LNCaP clone FGC (cell line): ENCODE results near the gene PEX11A.

Source experiments
- DNase-seq: peaks from one replicate; pipeline ENCODE4 v3.0.0-alpha.2; 2011; ENCODE audit warnings: low read depth
- H3K4me3 ChIP-seq: 2 replicates; pipeline ENCODE4 v1.5.1; 2011; ENCODE audit warnings: mild to moderate bottlenecking, low read depth, low read length, control low read depth
- CTCF ChIP-seq: IDR thresholded peaks from 2 replicates; pipeline ENCODE4 v1.5.1; 2012; ENCODE audit warnings: mild to moderate bottlenecking; ENCODE audit not compliant: control insufficient read depth, insufficient read depth; ENCODE audit errors: extremely low read depth

Gene PEX11A, protein sequence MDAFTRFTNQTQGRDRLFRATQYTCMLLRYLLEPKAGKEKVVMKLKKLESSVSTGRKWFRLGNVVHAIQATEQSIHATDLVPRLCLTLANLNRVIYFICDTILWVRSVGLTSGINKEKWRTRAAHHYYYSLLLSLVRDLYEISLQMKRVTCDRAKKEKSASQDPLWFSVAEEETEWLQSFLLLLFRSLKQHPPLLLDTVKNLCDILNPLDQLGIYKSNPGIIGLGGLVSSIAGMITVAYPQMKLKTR

DNA sequence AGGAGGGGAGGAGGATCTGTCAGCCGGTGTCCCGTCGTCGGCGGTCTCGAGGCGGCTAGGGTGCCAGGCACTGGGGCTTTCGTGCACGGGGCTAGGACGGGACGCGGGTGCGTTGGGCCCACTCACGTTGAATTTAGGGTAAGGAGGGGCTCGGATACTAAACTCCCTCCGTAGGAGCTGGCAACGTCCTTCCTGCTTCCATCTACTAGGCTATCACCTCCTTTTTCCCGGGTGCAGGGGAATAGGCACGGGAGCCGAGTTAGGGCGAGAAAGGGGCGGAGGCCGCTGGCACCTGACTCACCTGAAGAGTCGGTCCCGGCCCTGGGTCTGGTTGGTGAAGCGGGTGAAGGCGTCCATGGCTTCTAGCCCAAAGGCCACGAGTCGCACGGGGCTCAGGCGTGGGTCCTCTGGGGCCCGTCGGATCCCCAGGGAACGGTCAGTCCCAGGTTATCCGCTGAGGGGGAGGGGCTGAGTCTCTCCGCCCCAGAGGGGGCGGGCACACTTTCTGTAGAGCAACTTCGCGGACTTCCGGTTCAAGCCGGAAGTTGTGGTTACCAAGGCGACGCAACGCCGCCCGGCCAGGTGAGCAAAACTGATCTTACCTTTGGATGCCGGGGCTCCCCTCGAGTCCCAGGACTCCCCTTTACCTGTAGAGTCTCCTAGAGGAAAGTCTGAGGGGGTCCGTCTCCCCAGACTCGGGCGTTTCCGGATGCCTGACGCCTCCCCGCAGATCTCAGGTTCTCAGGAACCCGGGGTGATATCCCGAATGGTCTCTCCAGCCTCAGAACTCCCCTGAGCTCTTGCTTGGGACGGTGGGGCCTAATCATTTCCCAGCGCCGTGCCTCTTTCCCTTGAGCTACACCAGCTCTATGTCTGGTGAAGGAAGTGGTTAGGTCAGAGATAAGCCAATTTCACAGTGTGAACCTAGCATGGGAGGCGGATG, at the start of gene PEX11A, which contains the start of gene WDR93:
Gene PEX11A, minus strand, starts transcription at position 479 of the 943 bp plus-strand sequence. Its CDS starts 122 bp downstream, at position 357.
Gene WDR93, plus strand, starts transcription at position 536 of the 943 bp plus-strand sequence. CDS start 10,936 bp downstream, outside the sequence.
- TF ChIP-seq CTCF, result no peak
- peak; percentile 63 for DNase-seq

GRCh38 chr15:89740137-89740536, 49.6 kb upstream of the PEX11A start:
- peak; percentile 39 for DNase-seq
- peak; percentile 86 for TF ChIP-seq CTCF
- H3K4me3 ChIP-seq, result no peak overlapping the region

More for the DNA sequence above, at the start of gene PEX11A, which contains the start of gene WDR93:
- H3K4me3 ChIP-seq, result peak within 1 kb of the TSS; percentile 86

GRCh38 chr15:89735773-89736172, 45.2 kb upstream of the PEX11A start:
- no peak for TF ChIP-seq CTCF
- H3K4me3 ChIP-seq, result no peak overlapping the region
- DNase-seq, result no peak

- H3K4me3 ChIP-seq, result no peak overlapping the region
- no peak for TF ChIP-seq CTCF
- DNase-seq, result no peak
These were observed 42.1 kb upstream of the PEX11A start for GRCh38 chr15:89732451-89733172.

DNA sequence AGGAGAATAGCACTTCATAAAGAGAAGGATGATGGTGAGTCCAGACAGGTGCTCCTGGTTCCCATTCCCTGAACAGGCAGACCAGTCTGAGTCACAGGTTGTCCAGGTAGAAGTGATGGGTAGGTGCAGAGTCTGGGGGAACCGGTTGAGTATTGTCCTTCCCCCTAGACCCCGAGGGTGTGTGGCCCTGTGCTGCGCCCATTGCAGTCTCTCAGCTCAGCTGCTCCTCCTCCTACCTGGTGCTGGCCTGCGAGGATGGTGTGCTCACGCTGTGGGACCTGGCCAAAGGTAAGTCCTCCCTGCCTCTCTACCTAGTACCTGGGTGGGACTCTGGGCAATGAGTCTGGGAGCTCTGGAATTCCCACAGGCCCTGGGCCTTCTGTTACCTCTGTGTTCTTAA, 40.7 kb upstream of the PEX11A start:
- DNase-seq, result no peak
- no peak for TF ChIP-seq CTCF
- no peak overlapping the region for H3K4me3 ChIP-seq

- DNase-seq, result no peak
- H3K4me3 ChIP-seq, result no peak overlapping the region
- TF ChIP-seq CTCF, result no peak
These were observed 37.7 kb upstream of the PEX11A start for GRCh38 chr15:89728254-89728653.
